ENCODE measurements around the gene ADD1.

ADD1 gene

DNA sequence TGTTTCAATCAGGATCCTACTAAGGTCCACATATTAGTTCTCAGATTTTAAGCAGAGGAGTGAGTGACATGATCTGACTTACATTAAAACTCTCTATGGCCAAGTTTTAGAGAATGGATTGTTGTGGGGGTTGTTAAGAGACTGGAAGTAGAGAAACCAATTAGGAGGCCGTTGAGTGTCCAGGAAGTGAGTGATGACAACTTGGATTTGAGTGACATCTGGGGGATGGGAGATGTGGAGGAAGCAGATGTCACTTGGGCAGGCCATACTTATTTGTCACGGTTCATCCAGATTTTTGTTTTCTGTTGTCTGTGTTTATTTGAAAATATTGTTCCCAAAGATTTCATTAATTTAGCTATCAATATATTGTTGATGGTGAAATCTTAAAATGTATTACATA is 28.3 kb downstream of the ADD1 start:
- no peak overlapping the region for H3K27ac ChIP-seq (ENCODE audit: low read depth, low read length)
- no peaks in the 10 kb centered on the region for H3K9me3 ChIP-seq (ENCODE audit: low read length)
- no peak overlapping the region for H3K4me3 ChIP-seq (ENCODE audit: low read depth in 1 of 2, low read length in 2 of 2)
- H3K36me3 ChIP-seq (ENCODE audit: insufficient read depth, low read length) = peaks cover 7% of the 10 kb centered on the region
- H3K4me1 ChIP-seq (ENCODE audit: insufficient read depth, low read length) = peaks cover 42% of the 10 kb centered on the region
- no peak overlapping the region for H3K9ac ChIP-seq (ENCODE audit: low read length)
- H3K27me3 ChIP-seq (ENCODE audit: control insufficient read depth in 1 of 2, insufficient read depth in 2 of 2, low read length in 2 of 2) = no peaks in the 10 kb centered on the region

DNA sequence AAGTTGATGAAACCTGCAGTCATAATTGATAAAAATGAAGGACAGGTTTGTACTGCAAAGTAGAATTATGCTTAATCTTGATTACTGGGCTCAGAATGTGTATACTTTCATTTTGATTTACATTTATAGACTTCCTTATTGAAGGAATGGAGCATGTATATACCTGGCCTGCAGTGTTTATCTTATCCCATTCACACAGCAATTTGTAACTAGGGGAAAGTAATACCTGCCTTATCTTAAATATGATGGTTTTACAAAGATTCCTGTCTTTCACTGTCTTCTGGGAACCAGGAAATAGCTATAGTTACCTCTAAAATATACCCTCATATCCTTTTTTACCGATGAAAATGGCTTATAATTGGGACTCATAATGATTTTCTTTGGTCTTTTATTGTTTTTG is 29.7 kb downstream of the ADD1 start:
- peaks cover 21% of the 10 kb centered on the region for H3K36me3 ChIP-seq (ENCODE audit: insufficient read depth, low read length)
- H3K9ac ChIP-seq (ENCODE audit: low read length) = no peak overlapping the region
- no peak overlapping the region for H3K4me3 ChIP-seq (ENCODE audit: low read depth in 1 of 2, low read length in 2 of 2)
- no peaks in the 10 kb centered on the region for H3K9me3 ChIP-seq (ENCODE audit: low read length)
- no peaks in the 10 kb centered on the region for H3K27me3 ChIP-seq (ENCODE audit: control insufficient read depth in 1 of 2, insufficient read depth in 2 of 2, low read length in 2 of 2)
- H3K27ac ChIP-seq (ENCODE audit: low read depth, low read length) = no peak overlapping the region
- H3K4me1 ChIP-seq (ENCODE audit: insufficient read depth, low read length) = peaks cover 28% of the 10 kb centered on the region

DNA sequence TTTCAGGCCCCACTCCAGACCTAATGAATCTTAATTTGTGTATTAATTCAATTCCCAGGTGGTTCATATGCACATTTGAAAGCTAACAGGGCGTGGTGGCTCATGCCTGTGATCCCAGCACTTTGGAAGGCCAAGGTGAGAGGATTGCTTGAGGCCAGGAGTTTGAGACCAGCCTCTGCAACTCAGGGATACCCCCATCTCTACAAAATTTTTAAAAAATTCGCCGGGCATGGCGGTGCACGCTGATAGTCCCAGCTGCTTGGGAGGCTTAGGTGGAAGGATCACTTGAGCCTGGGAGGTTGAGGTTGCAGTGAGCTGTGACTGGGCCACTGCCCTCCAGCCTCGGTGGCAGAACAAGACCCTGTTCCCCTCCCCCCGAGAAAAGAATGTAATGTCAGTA is 31.2 kb downstream of the ADD1 start:
- Histone ChIP-seq H3K27ac (ENCODE audit: low read depth, low read length) (no peak overlapping the region), H3K27me3 (ENCODE audit: control insufficient read depth in 1 of 2, insufficient read depth in 2 of 2, low read length in 2 of 2) (no peaks in the 10 kb centered on the region), H3K4me3 (ENCODE audit: low read depth in 1 of 2, low read length in 2 of 2) (no peak overlapping the region), H3K9me3 (ENCODE audit: low read length) (no peaks in the 10 kb centered on the region), H3K9ac (ENCODE audit: low read length) (no peak overlapping the region), H3K36me3 (ENCODE audit: insufficient read depth, low read length) (peaks cover 22% of the 10 kb centered on the region), H3K4me1 (ENCODE audit: insufficient read depth, low read length) (peaks cover 17% of the 10 kb centered on the region)

DNA sequence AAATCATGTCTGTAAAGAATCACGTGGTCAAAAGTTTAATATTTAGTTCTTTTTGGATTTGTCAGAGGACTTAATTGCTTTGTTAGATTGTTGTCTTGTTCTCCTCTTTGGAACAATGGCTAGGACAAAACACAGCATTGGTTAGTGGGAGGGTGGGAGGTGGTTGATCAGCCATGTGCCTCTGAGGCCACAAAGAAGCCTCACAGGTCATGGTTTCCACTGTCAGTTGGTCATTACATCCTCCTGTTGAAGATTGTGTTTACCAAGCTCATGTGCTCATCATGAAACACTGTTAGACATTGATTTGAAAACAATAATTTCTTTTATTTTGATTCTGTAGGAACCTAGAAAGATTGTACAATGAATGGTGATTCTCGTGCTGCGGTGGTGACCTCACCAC is 31.9 kb downstream of the ADD1 start:
- Histone ChIP-seq H3K9me3 (ENCODE audit: low read length) (no peaks in the 10 kb centered on the region), H3K27me3 (ENCODE audit: control insufficient read depth in 1 of 2, insufficient read depth in 2 of 2, low read length in 2 of 2) (no peaks in the 10 kb centered on the region), H3K4me1 (ENCODE audit: insufficient read depth, low read length) (peaks cover 10% of the 10 kb centered on the region), H3K36me3 (ENCODE audit: insufficient read depth, low read length) (peaks cover 22% of the 10 kb centered on the region), H3K9ac (ENCODE audit: low read length) (no peak overlapping the region), H3K4me3 (ENCODE audit: low read depth in 1 of 2, low read length in 2 of 2) (no peak overlapping the region), H3K27ac (ENCODE audit: low read depth, low read length) (no peak overlapping the region)

DNA sequence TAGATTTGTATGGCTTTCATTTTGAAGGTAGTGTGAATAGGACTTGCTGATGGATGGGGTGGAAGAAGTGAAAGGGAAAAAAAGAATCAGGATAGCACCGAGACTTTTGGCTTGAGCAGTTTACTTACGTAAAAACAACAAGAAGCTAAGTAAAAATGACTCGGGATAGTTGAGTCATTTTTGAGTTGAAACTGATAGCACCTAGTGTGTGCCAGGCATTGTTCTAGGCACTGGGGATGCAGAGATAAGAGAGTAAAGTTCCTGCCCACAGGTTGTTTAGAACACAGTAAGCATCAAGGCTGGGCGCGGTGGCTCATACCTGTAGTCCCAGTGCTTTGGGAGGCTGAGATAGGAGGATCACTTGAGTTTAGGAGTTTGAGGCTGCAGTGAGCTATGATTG is 34.7 kb downstream of the ADD1 start:
- Histone ChIP-seq H3K4me3 (ENCODE audit: low read depth in 1 of 2, low read length in 2 of 2) (no peak overlapping the region), H3K27me3 (ENCODE audit: control insufficient read depth in 1 of 2, insufficient read depth in 2 of 2, low read length in 2 of 2) (no peaks in the 10 kb centered on the region), H3K9ac (ENCODE audit: low read length) (no peak overlapping the region), H3K4me1 (ENCODE audit: insufficient read depth, low read length) (peaks cover 8% of the 10 kb centered on the region), H3K27ac (ENCODE audit: low read depth, low read length) (no peak overlapping the region), H3K9me3 (ENCODE audit: low read length) (no peaks in the 10 kb centered on the region), H3K36me3 (ENCODE audit: insufficient read depth, low read length) (peaks cover 38% of the 10 kb centered on the region)

DNA sequence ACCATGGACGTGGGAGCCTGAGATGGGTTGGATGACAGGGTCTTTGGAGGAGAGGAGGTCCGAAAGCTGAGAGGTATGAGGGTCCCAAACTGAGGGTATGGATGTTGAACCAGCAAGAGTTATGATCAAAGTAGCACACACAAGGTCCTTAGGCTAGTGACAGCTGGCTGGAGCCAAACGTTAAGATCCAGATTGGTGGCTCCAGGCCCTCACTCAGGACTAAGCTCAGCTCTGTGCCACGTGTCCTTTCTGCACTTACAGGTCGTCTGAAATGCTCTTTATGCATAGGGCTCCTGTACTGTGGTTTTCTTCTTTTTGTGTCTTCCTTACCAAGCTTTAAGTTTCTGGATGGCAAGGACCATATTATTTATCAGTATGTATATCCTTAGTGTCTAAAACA is 35.4 kb downstream of the ADD1 start:
- Histone ChIP-seq H3K36me3 (ENCODE audit: insufficient read depth, low read length) (peaks cover 38% of the 10 kb centered on the region), H3K9ac (ENCODE audit: low read length) (no peak overlapping the region), H3K4me3 (ENCODE audit: low read depth in 1 of 2, low read length in 2 of 2) (no peak overlapping the region), H3K27ac (ENCODE audit: low read depth, low read length) (no peak overlapping the region), H3K27me3 (ENCODE audit: control insufficient read depth in 1 of 2, insufficient read depth in 2 of 2, low read length in 2 of 2) (no peaks in the 10 kb centered on the region), H3K4me1 (ENCODE audit: insufficient read depth, low read length) (peaks cover 6% of the 10 kb centered on the region), H3K9me3 (ENCODE audit: low read length) (no peaks in the 10 kb centered on the region)

DNA sequence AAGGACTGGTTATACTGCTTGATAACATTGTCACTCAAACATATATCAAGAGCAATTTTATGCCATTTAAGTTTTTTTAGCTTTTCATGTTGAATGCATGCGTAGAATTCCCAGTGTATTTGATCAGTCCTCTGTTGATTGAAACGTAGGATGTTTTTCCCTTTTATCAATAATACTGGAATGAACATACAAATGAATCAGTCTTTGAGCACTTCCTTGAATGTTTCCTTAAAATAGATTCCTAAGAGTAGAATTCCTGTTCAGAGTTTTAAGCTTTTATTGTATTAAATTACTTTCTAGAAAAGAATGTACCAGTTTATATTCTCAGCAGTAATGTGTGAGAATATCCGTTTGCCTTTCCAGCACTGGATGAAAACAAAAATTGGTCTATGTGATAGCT is 37.8 kb downstream of the ADD1 start:
- peaks cover 56% of the 10 kb centered on the region for H3K36me3 ChIP-seq (ENCODE audit: insufficient read depth, low read length)
- H3K9ac ChIP-seq (ENCODE audit: low read length) = no peak overlapping the region
- no peak overlapping the region for H3K4me3 ChIP-seq (ENCODE audit: low read depth in 1 of 2, low read length in 2 of 2)
- H3K9me3 ChIP-seq (ENCODE audit: low read length) = no peaks in the 10 kb centered on the region
- no peaks in the 10 kb centered on the region for H3K27me3 ChIP-seq (ENCODE audit: control insufficient read depth in 1 of 2, insufficient read depth in 2 of 2, low read length in 2 of 2)
- H3K27ac ChIP-seq (ENCODE audit: low read depth, low read length) = no peak overlapping the region
- peaks cover 4% of the 10 kb centered on the region for H3K4me1 ChIP-seq (ENCODE audit: insufficient read depth, low read length)

DNA sequence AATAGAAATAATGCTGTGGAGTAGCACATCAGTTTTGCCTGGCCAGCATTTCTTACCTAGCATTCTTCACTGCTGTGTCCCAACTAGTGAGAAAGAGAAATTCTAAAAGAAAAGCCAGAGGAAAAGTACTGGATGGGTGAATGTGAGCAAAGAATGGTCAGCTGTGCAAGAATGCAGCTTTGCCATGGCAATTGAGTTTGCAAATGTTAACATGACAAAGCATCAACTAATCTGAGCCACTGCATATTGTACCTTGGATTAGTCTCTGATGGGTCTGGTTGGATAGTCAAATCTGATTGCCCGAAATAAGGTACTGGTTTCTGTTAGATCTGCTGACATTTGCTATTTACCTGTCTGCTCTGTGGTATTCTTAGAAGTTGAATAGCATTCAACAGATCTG is 38.7 kb downstream of the ADD1 start:
- Histone ChIP-seq H3K27ac (ENCODE audit: low read depth, low read length) (no peak overlapping the region), H3K4me3 (ENCODE audit: low read depth in 1 of 2, low read length in 2 of 2) (no peak overlapping the region), H3K4me1 (ENCODE audit: insufficient read depth, low read length) (peaks cover 4% of the 10 kb centered on the region), H3K9me3 (ENCODE audit: low read length) (no peaks in the 10 kb centered on the region), H3K27me3 (ENCODE audit: control insufficient read depth in 1 of 2, insufficient read depth in 2 of 2, low read length in 2 of 2) (no peaks in the 10 kb centered on the region), H3K36me3 (ENCODE audit: insufficient read depth, low read length) (peaks cover 59% of the 10 kb centered on the region), H3K9ac (ENCODE audit: low read length) (no peak overlapping the region)

DNA sequence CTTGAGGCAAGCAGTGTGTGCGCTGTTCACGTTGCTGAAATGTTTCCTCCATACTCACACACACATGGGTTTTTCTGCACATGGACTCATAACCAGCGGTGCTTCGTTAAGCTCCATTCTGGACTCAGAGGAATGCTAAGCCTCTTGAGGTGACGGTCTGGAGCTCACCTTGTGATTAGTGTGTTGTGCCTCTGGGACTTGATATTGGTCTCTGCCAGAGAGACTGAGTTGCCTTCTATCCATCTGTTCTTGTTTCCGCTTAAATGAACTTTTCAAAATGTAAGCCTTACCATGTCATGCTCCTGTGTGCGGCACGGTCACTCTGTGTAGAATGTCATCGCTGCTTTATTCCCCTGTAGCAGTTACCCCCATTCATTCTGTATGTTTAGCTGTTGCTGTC is 42.5 kb downstream of the ADD1 start:
- Histone ChIP-seq H3K27ac (ENCODE audit: low read depth, low read length) (no peak overlapping the region), H3K9me3 (ENCODE audit: low read length) (no peaks in the 10 kb centered on the region), H3K36me3 (ENCODE audit: insufficient read depth, low read length) (peaks cover 48% of the 10 kb centered on the region), H3K27me3 (ENCODE audit: control insufficient read depth in 1 of 2, insufficient read depth in 2 of 2, low read length in 2 of 2) (no peaks in the 10 kb centered on the region), H3K9ac (ENCODE audit: low read length) (no peak overlapping the region), H3K4me3 (ENCODE audit: low read depth in 1 of 2, low read length in 2 of 2) (no peak overlapping the region), H3K4me1 (ENCODE audit: insufficient read depth, low read length) (no peaks in the 10 kb centered on the region)

DNA sequence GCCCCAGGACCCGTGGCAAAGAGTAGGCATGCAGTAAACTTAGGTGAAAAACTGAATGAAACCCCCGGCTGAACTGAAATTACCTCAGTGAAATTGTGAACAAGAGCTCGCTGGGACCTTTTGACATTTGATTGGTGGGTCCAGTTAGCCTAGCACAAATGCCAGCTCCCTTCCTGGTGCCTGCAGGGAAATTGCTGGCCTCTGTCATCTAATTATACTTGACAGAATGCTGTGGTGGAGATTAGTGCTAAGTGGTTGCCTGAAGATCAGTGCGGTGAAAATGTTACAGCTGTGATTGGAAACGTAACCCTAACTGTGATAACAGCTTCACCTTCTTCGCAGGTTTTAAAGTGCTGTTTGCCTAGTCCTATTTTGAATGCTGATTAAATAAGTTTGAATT is 43.0 kb downstream of the ADD1 start:
- Histone ChIP-seq H3K36me3 (ENCODE audit: insufficient read depth, low read length) (peaks cover 46% of the 10 kb centered on the region), H3K4me3 (ENCODE audit: low read depth in 1 of 2, low read length in 2 of 2) (no peak overlapping the region), H3K4me1 (ENCODE audit: insufficient read depth, low read length) (peaks cover 2% of the 10 kb centered on the region), H3K9me3 (ENCODE audit: low read length) (no peaks in the 10 kb centered on the region), H3K9ac (ENCODE audit: low read length) (no peak overlapping the region), H3K27me3 (ENCODE audit: control insufficient read depth in 1 of 2, insufficient read depth in 2 of 2, low read length in 2 of 2) (no peaks in the 10 kb centered on the region), H3K27ac (ENCODE audit: low read depth, low read length) (no peak overlapping the region)

DNA sequence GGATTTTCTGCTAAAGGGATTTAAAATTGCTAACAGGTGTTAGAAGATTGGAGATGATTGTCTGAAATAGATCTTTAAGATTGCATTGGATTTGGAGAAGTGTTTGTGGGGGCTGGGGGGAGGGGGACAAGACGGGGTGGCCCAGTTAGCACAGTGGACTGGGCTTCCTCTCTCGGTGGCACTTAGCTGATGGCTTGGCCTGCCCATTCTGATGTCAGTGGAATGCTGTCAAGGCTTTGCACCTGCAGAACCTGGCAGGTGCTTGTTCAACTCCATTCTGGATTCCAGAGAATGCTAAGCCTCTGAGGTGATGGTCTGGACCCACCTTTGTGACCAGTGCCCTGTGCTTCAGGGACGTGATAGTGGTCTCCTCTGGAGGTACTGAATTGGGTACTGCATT is 43.7 kb downstream of the ADD1 start:
- Histone ChIP-seq H3K36me3 (ENCODE audit: insufficient read depth, low read length) (peaks cover 39% of the 10 kb centered on the region), H3K4me1 (ENCODE audit: insufficient read depth, low read length) (peaks cover 6% of the 10 kb centered on the region), H3K4me3 (ENCODE audit: low read depth in 1 of 2, low read length in 2 of 2) (no peak overlapping the region), H3K27ac (ENCODE audit: low read depth, low read length) (no peak overlapping the region), H3K9ac (ENCODE audit: low read length) (no peak overlapping the region), H3K9me3 (ENCODE audit: low read length) (no peaks in the 10 kb centered on the region), H3K27me3 (ENCODE audit: control insufficient read depth in 1 of 2, insufficient read depth in 2 of 2, low read length in 2 of 2) (no peaks in the 10 kb centered on the region)

DNA sequence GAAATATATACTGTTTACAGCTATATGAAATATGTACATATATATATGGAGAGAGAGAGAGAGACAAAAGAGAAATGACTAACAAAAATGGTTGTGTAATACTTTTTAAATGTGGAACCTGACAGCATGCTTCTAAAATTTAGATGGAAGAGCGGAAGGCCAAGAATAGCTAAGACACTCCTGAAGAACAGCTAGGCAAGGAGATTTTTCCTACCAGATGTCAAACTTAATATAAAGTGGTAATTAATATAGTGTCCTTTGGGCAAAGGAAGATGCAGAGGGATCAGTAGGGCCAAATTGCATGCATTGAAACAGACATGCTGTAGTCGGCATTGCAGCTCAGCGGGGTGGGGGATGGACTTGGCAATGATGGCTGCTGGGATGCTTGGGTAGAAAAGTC is 45.2 kb downstream of the ADD1 start:
- peaks cover 33% of the 10 kb centered on the region for H3K36me3 ChIP-seq (ENCODE audit: insufficient read depth, low read length)
- no peak overlapping the region for H3K9ac ChIP-seq (ENCODE audit: low read length)
- peaks cover 13% of the 10 kb centered on the region for H3K4me1 ChIP-seq (ENCODE audit: insufficient read depth, low read length)
- no peaks in the 10 kb centered on the region for H3K9me3 ChIP-seq (ENCODE audit: low read length)
- no peak overlapping the region for H3K27ac ChIP-seq (ENCODE audit: low read depth, low read length)
- H3K27me3 ChIP-seq (ENCODE audit: control insufficient read depth in 1 of 2, insufficient read depth in 2 of 2, low read length in 2 of 2) = no peaks in the 10 kb centered on the region
- no peak overlapping the region for H3K4me3 ChIP-seq (ENCODE audit: low read depth in 1 of 2, low read length in 2 of 2)
